Inflammatory macrophage treated with lipopolysaccharide for 1 hour (primary cell): ENCODE data around the gene EIF1AD.
A peak's percentile ranks its signal among the peaks of the same experiment; 100 is the strongest.
"Not testable (repeated sequence)": the region's sequence is repeated elsewhere in the genome, so short reads cannot be mapped to it uniquely, and the experiment has no call there.

Source experiments
- DNase-seq, 2 donors: peaks; one replicate each; pipeline ENCODE4 v3.0.0-alpha.2; 2020 to 2022

The EIF1AD gene

DNA sequence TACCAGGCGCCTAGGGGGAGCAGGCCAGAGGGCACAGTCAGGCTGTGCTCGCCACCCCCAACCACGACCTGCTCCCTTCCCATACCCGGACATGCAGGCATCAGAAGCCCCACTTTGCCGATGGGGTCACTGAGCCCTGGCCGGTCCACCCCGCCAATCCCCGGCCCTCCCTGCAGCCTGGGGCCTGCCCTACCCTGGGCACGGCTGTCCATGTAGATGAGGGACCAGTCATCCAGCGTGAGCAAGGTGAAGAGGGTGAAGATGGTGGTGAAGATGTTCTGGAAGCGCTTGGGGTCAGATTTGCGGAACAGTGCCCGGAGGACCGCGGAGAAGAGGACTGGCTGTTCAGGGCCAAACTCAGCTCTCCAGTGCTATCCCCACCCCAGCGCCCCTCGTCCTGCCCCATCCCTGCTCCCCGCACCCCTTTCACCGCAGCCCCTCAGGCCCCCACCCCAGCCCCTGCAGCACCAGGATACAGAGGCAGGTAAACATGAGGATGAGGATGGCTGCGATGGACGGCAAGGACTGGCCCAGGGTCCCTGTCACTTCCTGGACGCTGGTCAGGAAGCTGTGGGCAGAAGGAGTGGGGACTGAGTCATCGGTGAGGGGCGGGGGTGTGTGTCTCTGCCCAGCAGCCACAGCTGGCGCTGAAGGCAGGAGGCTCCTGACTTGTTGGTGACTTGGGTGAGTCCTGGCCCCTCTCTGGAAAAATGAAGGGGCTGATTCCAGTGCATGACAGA, 18.8 kb upstream of the EIF1AD start:
- peak; percentile 71 to 79 for DNase-seq

DNA sequence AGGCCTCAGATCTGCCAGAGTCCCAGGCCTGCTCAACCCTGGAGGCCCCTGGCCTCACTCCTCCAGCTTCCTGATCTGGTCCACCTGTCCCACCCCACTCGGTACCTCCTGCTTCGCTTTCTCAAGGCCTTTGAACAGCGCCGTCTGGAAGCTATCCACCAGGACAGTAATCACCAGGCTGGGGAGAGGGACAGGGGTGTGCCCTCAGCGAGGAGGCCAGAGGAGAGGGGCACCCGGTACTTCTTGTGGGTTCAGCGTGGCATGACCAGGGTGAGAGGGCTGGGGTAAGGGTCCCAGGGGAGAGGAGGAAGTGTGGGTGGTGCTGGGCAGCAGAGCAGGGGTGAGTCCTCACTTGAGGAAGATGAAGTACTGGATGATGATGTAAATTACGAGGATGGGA, 18.3 kb upstream of the EIF1AD start:
- no peak for DNase-seq

DNA sequence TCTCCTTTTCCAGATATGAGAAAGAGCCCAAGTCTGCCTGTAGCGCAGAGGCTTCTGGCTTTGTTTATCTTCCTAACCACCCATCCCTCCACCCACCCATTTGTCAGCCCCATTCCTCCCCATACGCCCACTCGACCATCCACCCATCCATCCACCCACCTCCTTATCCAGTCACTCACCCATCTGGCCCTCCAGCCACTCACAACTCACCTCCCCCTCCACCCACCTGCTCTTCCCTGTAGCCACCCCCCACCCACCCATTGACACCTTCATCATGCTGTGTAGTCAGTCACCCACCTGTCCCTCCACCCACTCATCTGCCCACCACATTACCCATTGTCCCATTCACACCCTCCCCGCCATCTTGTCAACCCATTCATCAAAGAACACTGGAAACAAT, 15.4 kb upstream of the EIF1AD start:
- DNase-seq, result no peak

DNA sequence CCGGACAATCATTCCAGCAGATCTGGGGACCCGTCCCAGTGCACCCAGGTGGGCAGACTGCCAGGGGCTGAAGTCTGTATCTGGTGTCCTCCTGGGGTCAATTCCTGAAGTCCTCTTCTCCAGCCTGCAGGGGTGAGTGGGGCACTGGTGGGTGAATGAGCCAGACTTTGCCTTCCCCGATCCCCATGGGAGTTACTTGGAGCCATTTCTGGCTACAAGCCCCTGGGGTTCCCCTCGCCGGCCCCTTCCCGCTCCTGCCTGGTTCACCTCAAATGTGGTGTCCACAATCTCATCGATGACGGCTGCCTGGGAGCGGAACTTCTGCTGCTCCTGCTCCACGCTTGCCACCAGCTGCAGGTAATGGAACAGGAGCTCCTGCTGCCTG, 14.8 kb upstream of the EIF1AD start:
- no peak for DNase-seq

DNA sequence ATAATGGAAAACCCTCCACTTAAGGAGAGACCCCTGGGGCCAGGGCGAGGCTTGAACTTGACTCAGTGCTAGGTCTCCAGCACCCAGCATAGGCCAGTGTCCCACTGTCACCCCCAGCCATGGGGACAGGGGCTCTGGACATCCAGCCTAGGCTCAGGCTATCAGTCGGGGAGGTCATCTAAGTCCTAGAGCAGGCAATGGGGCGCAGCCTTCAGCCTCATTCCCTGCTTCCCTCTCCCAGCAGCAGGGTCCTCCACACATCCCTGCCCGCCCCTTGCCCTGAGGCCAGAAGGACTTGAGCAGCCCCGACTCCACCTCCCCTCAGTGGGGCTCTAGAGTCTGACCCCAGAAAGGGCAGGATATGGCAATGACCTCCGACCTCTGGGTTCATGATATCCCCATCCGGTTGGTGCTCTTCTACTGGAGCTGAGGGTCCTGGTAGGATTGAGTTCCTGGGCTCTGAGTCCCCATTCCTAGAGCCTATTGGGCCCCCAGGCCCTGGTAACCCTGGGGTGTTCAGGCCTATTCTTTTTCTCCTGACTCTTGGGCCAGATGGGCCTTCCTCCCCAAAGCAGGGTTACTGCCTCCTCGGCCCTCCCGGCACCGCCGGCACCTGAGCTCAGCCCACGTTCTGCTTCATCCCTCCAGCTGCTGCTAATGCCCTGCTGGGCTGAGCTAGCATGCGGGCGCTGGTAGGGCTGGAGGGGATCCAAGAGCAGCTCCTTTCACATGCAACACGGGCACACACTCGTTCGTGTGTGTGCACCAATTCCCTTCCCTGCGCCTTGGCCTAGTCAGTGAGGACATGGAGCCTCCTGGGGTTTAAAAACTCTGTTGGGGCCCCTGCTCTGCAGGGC, 14.2 kb upstream of the EIF1AD start:
- DNase-seq, result no peak

DNA sequence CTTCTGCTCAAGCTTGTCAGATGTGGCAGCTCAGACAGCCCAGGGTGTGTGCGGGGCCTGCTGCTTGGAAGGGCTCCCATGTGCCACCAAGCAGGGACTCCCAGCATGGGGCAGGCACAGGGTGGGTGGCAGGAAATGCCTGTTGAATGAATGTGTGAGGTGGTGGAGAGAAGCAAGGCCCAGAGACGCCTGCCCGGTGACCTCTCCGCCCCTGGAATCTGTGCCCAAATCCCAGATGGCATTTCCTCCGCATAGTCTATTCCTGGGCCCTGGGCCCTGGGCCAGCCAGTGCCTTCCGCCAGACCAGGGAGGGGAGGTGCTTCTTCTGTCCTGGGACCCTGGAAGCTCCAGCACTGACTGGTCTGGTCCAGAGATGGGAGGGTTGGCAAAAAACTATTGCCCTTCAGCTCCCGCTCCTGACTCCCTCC, 13.5 kb upstream of the EIF1AD start:
- DNase-seq, result no peak

DNA sequence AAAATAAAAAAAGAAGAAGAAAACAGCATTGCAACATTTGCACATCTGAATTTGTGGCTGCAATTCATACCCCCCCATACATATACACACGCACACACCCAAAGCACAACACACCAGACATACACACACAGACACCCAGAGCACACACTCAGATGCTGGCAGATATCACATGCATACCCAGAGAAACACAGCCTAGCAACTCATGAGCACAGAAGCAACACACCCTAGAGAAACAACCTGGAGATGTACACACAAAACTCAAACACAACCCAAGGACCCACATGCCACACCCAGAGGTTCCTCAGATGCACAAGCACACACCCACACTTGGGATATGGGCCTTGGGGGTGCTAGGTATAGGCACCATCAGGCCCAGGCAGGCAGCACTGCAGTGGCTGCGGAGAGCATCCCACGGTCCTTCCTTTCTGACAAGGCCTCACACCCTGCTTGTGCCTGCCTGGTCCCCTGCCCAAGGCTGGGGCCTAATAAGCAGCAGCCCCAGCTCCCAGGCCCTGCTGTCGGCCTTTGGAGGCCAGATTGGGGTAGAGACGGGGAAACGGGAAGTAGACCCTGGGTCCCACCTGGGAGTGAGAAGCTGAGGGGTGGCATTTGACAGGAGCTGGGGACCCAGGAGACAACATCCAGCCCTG, 13.0 kb upstream of the EIF1AD start:
- DNase-seq, result no peak

DNA sequence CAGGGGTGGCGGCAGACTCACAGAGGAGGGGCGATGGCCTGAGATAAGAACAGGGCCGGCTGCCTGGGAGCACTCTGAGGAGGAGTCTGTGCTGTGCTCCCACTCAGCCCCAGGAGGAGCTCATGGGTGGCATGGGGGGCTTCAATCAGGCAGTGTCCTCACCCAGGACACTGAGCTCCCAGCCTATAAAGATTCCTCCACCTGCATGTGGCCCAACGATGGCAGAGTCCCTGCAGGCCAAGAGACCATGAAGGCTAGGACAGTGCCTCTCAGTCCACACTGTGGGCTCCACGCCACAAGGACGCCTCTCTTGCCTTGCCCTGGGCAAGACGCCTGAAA, 11.8 kb upstream of the EIF1AD start:
- no peak for DNase-seq

DNA sequence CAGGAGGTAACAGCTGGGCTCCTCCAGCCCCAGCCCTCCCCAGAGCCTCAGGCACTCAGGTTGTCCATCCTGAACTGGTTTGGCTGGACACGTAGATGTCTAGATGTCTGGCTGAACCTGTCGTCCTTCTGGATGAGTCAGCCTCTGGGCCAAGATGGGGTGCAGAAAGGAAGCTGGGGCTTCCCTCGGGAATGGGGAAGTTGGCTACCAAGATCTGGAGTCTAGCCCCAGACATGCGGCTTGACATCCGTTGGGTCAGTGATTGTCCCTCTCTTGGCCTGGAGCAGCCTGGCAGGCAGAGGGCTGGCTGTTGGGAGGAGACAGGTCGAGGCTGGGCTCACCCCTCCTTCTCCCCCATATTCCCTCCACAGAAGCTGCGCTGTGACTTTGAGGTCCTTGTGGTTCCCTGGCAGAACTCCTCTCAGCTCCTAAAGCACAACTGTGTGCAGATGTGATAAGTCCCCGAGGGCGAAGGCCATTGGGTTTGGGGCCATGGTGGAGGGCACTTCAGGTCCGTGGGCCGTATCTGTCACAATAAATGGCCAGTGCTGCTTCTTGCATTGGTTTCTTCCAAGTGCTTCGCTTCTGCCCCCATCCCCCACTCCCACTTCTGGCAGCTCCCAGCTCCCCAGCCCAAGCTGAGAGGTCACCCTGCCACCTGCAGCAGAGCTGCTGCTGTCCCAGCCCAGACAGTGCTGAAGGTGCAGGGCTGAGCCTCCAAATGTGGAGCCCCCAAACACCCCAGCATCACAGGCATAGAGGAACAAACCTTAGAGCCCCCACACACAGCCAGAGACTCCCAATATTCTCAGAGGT, 11.2 kb upstream of the EIF1AD start:
- peak; percentile 77 to 78 for DNase-seq

DNA sequence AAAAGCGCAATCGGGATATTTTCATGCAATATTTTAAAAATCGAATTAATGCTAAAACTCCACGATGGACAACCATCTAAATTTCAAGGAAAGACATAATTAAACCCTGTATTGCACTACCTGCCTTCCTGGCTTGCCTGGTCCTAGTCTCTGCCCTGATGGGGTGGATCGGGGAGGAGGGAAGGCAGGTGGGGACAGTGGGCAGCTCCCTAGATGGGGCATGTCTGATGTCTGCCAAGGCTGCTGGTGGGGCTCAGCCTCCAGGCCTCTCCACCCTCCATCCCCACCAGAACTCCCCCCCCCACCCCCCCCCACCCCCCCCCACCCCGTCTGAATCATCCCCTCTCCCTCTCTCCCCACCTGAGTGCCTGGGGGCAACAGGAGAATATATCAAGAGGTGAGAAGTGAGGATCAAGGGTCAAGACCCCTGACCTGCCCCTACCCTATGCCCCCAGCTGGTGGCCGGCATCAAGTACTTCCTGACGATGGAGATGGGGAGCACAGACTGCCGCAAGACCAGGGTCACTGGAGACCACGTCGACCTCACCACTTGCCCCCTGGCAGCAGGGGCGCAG, 10.5 kb upstream of the EIF1AD start:
- DNase-seq, result no peak

DNA sequence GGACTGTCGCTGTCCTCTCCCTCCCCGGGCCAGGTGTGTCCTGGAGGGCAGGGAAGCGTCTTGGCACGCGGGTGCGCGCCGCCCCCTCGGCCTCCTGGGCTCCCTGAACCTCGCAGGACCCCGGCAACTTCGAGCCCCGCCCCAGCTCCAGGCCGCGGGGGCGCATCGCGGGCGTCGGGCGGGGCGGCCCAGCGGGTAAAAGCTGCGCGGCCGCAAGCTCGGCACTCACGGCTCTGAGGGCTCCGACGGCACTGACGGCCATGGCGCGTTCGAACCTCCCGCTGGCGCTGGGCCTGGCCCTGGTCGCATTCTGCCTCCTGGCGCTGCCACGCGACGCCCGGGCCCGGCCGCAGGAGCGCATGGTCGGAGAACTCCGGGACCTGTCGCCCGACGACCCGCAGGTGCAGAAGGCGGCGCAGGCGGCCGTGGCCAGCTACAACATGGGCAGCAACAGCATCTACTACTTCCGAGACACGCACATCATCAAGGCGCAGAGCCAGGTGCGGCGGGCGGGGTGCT, 9.9 kb upstream of the EIF1AD start, which contains the start of gene CST6:
TSS of gene CST6 (plus strand) at position 224 of the 519 bp plus-strand sequence. CDS start at position 261, 37 bp downstream.
- no peak for DNase-seq

DNA sequence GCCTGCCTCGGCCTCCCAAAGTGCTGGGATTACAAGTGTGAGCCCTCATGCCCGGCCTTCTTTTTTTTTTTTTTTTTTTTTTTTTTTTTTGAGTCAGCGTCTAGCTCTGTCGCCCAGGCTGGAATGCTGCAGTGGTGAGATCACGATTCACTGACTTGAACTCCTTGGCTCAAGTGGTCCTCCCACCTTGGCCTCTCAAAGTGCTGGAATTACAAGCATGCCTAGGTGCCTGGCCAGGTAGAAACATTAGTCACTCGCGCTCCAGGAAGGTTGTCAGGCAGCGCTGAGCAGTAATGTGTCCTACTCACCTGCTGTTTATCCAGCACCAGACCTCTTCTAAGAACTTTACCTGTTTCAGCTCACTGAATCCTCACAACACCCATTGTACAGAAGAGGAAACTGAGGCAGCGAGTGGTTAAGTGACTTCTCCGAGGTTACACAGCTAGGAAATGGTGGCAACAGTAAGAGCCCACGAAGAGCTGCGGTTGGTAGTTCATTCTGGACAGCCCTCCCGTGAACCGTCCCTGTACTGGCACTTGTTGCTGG, 9.4 kb upstream of the EIF1AD start:
- DNase-seq, result no peak

DNA sequence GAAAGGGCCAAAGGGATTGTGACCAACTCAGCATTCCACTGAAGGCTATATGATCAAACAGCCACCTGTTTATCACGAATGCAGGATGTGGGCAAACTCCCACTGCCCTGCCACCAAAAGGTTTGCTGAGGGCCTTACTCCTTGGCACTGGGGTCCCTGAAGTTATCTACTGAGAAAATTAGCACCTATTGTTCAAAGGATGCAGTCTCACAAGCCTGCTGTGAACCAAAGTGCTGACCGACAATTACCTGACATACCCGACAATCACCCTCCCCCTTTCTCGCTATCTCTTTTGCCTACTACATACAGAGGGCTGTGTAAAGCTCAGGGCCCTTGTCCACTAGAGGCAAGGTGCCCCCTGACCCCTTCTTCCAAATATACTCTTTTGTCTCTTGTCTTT, 8.1 kb upstream of the EIF1AD start:
- DNase-seq, result not testable (repeated sequence)

DNA sequence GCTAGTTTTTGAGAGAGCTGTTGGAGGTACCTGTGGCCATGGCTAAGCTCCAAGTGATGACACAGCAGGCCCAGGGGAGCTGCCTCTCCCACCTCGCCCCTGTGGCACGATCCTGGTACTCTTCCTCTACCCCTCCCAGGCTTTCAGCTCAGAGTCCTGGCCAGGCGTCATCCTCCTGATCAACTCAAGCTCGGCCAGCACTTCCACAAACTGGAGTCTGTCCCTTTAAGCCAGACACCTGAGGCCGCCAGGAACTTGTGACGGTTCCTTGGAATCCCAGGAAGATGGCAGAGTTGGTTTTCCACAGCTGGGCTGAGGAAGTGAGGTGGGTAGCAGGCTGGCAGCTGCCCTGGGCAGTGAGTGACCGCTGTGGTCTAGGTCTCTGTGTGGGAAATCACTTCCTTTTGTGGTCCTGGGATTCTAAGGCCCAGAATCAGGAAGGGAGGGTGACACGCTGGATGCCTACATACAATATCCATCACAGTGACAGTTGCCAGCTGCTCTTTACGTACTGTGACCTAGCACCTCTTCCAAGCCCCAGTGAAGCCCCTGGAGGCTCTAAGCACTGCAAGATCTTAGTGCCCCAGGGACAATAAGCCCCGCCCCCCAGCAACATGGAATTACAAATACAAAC, 6.6 kb upstream of the EIF1AD start:
- DNase-seq, result peak in 1 of 2 donors; percentile 18

DNA sequence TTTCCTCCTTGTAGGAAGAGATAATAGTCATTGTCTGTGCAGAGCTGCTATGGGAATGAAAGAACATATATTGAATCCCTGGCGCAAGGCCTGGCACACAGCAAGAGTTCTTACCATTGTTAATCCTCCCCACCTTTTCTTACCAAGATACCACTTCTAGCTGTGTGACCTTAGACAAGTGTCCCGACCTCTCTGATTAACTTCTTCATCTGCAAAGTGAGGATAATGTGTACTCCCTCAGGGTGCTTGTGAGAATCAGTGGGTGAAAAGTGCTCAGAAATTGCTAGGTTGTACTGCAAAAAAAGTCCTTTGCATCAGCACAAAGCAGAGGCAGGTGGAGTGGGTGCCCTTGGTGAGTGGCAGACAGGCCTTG, 6.1 kb upstream of the EIF1AD start:
- no peak for DNase-seq

DNA sequence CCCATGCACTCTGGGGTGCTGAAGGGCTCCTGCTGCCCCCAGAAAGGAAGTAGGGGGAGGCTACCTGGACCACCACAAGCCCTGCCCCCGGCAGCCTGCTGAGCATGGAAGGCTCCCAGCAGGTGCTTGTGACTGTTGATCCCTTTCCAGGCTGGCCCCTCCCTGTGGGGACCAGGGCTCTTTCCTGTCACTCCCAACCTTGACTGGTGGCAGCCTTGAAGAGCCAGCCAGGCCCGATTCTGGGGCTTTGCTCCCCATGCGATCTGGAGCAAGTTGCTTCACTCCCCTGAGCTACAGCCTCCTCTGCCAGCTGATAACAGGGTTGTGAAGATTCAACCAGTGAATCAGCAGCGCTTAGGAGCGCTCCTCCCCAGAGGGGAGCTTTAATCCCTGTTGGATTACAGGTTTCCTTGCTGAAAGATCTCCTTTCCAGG, 5.3 kb upstream of the EIF1AD start:
- no peak for DNase-seq

DNA sequence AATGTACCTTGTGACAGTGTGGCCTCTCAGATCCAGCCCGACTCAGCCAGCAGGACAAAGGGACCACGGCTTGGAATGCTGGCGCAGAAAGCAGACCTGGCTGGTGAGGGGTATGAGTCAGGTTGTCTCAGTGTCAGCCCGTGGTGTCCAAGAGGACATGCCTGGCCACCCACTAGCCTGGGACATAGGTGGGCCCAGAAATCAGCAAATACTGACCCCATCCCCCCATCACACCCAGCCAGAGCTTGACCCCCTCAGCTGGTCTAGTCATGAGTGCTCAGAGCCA, 4.9 kb upstream of the EIF1AD start:
- DNase-seq, result no peak

DNA sequence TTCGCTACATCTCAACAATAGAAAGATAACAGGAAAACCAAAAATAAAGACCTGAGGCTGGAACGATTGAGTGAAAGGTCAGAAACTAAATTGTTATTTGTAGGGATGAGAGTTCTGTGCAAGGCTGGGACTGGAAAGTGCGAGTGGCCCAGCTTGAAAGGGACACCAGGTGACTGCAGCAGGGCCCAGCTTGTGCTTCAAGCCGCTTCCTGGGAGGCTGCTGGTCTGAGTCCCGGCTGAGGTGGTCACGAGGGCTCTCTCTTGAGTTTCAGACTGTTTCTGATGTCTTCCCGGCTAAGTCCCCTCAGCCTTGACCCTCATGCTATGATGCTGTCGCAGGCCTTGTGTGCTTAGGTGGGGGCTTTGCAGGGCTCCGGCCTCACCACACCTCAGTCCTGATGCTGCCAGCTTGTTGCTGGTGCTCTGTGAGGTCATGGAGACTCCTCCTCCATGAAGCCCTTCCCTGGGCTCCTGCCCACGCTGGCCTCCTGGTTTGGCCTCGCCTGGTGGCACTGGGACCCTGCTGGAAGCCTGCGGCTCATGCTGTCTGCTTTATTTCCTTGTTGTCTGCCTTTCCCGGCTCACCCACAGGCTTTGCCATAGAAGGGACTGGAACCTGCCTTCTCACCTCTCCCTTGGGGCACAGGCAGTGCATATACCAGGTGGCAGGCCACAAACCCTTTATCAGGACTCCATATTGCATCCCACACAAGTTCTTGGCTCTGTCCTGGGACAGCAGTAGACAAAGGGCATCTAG, 4.4 kb upstream of the EIF1AD start:
- no peak for DNase-seq

DNA sequence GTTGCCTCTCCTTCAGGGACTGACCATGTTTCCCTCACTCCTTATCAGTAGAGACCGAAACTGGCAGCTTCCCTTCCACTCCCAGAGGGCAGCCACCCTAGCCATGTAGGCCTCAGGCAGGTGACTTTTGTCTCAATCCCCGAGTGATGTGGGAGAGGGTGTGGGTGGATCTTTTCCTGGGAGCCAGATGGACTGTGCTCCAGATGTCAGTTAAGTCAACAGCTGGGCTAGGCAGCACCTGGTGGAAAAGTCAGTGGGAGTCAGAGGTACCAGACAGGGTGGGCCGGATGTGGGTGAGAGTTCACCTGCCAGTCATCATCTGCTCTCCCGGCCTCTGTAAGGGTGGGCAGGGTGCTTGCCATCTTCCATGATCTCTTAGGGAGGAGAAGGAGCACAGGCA, 2.2 kb upstream of the EIF1AD start:
- no peak for DNase-seq

DNA sequence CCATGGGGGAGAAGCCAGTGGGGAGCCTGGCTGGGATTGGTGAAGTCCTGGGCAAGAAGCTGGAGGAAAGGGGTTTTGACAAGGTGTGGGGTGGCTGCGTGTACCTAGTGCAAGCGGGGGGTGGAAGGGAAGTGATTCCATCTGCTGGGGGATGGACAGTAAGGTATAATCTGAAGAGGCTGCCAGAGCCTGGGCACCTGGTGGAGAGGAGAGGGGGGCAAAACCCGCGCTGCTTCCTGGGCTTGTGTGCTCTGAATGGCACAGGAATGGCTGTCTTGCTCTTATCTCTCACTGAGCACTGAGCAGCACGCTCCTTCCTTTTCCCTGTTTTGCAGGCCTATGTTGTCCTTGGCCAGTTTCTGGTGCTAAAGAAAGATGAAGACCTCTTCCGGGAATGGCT, 1.3 kb upstream of the EIF1AD start:
- DNase-seq, result no peak

DNA sequence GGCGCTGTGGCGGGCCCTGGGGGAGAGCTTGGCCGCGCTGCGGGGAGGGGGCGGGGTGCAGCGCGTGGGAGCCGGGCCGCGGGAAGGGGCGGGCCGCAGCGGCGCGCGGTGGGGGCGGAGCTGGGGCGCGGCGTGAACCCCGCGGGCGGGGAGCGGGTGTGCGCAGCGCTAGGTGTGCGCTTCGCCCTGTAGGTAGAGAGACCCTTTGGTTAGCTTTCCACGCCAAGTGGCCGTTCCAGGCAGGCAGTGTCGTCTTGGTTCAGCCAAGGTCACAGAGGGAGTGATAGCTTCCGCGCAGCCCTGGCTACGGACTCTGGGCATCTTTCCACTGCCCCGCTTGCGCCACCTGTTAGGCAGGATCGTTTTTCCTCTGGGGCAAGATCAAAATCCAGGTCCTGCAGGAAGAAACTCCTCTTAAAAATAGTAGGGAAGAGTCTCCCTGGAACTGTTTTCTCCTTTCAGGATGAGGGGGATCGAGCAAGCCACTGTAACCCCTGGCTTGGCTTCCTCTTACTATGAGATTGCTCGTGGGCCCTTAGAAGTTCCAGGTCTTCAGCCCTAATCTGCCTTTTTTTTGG, 780 bp upstream of the EIF1AD start:
- no peak for DNase-seq
